ENCODE data around the gene MTHFD1L.

MTHFD1L gene

GRCh38 chr6:150915131-150915879 lies 49.8 kb downstream of the MTHFD1L start:
- Histone ChIP-seq H3K36me3 (ENCODE audit: insufficient read depth, low read length) (peaks cover 38% of the 10 kb centered on the region; the same call in 1 of the 2 replicates), H3K79me2 (ENCODE audit: insufficient read depth, low read length) (no peaks in the 10 kb centered on the region), H3K9ac (ENCODE audit: low read depth, low read length, poor library complexity, severe bottlenecking) (no peak overlapping the region), H4K20me1 (ENCODE audit: insufficient read depth, low read length, poor library complexity, severe bottlenecking) (no peaks in the 10 kb centered on the region), H3K4me1 (ENCODE audit: insufficient read depth, low read length, poor library complexity, severe bottlenecking) (no peaks in the 10 kb centered on the region), H2AFZ (ENCODE audit: low read length) (no peak overlapping the region), H3K9me2 (replicated peaks; ENCODE audit: low read depth, low read length) (no peaks in the 10 kb centered on the region), H3K4me3 (ENCODE audit: low read length, poor library complexity, severe bottlenecking) (no peak overlapping the region), H3F3A (ENCODE audit: low read depth) (no peaks in the 10 kb centered on the region), H3K9me3 (ENCODE audit: insufficient read depth, low read depth, low read length) (no peaks in the 10 kb centered on the region), H3K27me3 (ENCODE audit: insufficient read depth, low read length, poor library complexity, severe bottlenecking) (no peaks in the 10 kb centered on the region), H3K4me2 (ENCODE audit: low read depth, low read length, poor library complexity, severe bottlenecking) (no peak overlapping the region)
- no peak for TF ChIP-seq CTCF (conservative IDR thresholded peaks at IDR 0.05; ENCODE audit: low read length)
- TF ChIP-seq EZH2phosphoT487 (IDR thresholded peaks at IDR 0.05; ENCODE audit: borderline replicate concordance): no peak

DNA sequence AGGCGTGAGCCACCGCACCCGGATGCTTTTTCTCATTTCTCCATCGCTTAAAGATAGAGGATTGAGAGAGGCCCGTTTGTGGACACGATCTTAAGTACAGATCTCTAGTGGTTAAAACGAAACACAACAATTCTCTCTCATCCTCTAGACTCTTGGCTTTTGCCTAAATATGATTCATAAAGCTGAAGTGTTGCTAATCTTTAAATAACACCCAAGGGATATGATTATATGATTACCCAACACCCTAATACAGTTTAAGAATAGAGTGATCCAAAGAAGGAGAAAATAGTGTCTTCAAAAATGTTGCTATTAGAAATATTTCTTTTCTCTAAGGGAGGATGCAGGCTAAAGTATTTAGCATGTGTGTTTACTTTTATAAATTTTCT lies 50.4 kb downstream of the MTHFD1L start:
- peaks cover 34% of the 10 kb centered on the region; the same call in 1 of the 2 replicates for H3K36me3 ChIP-seq (ENCODE audit: insufficient read depth, low read length)
- H3K79me2 ChIP-seq (ENCODE audit: insufficient read depth, low read length): no peaks in the 10 kb centered on the region
- no peak overlapping the region for H3K9ac ChIP-seq (ENCODE audit: low read depth, low read length, poor library complexity, severe bottlenecking)
- H3K4me1 ChIP-seq (ENCODE audit: insufficient read depth, low read length, poor library complexity, severe bottlenecking): no peaks in the 10 kb centered on the region
- H3K4me3 ChIP-seq (ENCODE audit: low read length, poor library complexity, severe bottlenecking): no peak overlapping the region
- H3K9me2 ChIP-seq (replicated peaks; ENCODE audit: low read depth, low read length): no peaks in the 10 kb centered on the region
- no peak overlapping the region for H3K4me2 ChIP-seq (ENCODE audit: low read depth, low read length, poor library complexity, severe bottlenecking)
- H3K9me3 ChIP-seq (ENCODE audit: insufficient read depth, low read depth, low read length): no peaks in the 10 kb centered on the region
- H3F3A ChIP-seq (ENCODE audit: low read depth): no peaks in the 10 kb centered on the region
- no peaks in the 10 kb centered on the region for H4K20me1 ChIP-seq (ENCODE audit: insufficient read depth, low read length, poor library complexity, severe bottlenecking)
- no peak for TF ChIP-seq EZH2phosphoT487 (IDR thresholded peaks at IDR 0.05; ENCODE audit: borderline replicate concordance)
- TF ChIP-seq CTCF (conservative IDR thresholded peaks at IDR 0.05; ENCODE audit: low read length): no peak
- no peak overlapping the region for H2AFZ ChIP-seq (ENCODE audit: low read length)
- H3K27me3 ChIP-seq (ENCODE audit: insufficient read depth, low read length, poor library complexity, severe bottlenecking): no peaks in the 10 kb centered on the region

DNA sequence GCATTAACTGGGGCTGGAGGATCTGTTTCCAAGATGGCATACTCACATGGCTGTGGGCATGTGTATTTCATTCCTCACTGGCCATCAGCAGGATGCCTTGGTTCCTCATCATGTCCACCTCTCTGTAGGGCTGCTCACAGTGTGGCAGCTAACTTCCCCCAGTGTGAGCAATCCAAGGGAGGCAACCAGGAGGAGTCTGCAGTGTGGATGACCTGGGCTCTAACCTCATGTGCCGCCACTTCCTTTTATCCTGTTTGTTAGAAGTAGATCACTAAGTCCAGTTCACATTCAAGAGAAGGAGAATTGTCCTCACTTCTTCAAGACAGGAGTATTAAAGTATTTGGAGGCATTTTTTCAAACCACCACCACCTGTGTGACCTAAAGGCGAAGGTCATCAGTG lies 54.4 kb downstream of the MTHFD1L start:
- Histone ChIP-seq H3K4me3 (ENCODE audit: low read length, poor library complexity, severe bottlenecking) (no peak overlapping the region), H3K36me3 (ENCODE audit: insufficient read depth, low read length) (peaks cover 40% of the 10 kb centered on the region; the same call in 1 of the 2 replicates), H3K9ac (ENCODE audit: low read depth, low read length, poor library complexity, severe bottlenecking) (no peak overlapping the region), H4K20me1 (ENCODE audit: insufficient read depth, low read length, poor library complexity, severe bottlenecking) (no peaks in the 10 kb centered on the region), H3K9me3 (ENCODE audit: insufficient read depth, low read depth, low read length) (no peaks in the 10 kb centered on the region), H3K27me3 (ENCODE audit: insufficient read depth, low read length, poor library complexity, severe bottlenecking) (no peaks in the 10 kb centered on the region), H3K9me2 (replicated peaks; ENCODE audit: low read depth, low read length) (no peaks in the 10 kb centered on the region), H3K4me2 (ENCODE audit: low read depth, low read length, poor library complexity, severe bottlenecking) (no peak overlapping the region), H2AFZ (ENCODE audit: low read length) (no peak overlapping the region), H3K79me2 (ENCODE audit: insufficient read depth, low read length) (no peaks in the 10 kb centered on the region), H3K4me1 (ENCODE audit: insufficient read depth, low read length, poor library complexity, severe bottlenecking) (no peaks in the 10 kb centered on the region), H3F3A (ENCODE audit: low read depth) (no peaks in the 10 kb centered on the region)
- TF ChIP-seq EZH2phosphoT487 (IDR thresholded peaks at IDR 0.05; ENCODE audit: borderline replicate concordance) (no peak), CTCF (conservative IDR thresholded peaks at IDR 0.05; ENCODE audit: low read length) (no peak)
